ENCODE measurements around the gene ITGB1.
"Not testable (repeated sequence)": the region's sequence is repeated elsewhere in the genome, so short reads cannot be mapped to it uniquely, and the experiment has no call there.

Gene ITGB1

DNA sequence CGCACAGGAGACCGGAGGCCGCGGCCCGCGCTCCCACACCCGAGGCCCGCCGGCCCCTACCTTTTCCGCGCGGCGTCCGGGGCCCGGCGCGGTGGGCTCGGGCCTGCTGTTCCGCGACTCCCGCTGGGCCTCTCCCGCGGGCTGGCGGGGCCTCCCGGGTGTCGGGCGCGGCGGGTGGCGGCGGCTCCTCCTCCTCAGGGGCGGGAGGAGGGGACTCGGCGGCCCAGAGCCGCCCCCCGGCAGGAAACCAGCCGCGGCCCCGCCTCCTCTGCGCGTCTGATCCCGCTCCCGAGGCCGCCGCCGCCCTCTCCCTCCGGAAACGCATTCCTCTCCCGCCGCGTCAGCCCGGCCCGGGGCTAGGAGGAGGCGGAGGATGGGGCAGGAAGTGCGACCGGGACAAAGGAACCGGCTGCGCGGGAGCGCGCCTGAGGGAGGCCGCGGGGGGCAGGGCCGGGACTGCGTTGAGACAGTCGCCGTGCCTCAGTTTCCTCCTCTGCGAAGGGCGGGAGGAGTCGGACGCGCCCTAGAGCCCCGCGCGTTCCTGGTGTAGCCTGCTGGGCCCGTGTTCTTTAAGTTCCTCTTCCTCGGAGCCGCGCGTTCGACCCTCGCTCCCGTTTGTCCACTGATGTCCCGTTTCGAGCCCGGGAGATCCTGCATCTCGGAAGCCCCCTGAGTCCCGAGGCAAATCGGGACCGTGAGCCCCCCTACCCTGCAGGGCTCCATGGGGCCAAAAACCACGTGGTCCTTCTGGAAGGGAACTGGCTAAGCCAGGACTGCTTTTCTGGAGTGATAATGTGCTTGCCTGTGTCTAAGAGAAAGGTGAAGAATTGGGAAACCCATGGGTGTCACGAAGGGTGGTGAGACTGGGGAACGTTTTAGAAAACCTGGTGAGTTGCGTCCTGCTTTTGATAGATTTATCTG, at the start of gene ITGB1:
Gene ITGB1 (minus strand): TSS at position 146 of the 921 bp plus-strand sequence. CDS start 22,672 bp downstream, outside the sequence.
- DNase-seq (ENCODE audit: low read depth), result peak; percentile 76
- H3K4me3 ChIP-seq (ENCODE audit: low read length), result peak within 1 kb of the TSS; percentile 82
- TF ChIP-seq, protein P1, sequence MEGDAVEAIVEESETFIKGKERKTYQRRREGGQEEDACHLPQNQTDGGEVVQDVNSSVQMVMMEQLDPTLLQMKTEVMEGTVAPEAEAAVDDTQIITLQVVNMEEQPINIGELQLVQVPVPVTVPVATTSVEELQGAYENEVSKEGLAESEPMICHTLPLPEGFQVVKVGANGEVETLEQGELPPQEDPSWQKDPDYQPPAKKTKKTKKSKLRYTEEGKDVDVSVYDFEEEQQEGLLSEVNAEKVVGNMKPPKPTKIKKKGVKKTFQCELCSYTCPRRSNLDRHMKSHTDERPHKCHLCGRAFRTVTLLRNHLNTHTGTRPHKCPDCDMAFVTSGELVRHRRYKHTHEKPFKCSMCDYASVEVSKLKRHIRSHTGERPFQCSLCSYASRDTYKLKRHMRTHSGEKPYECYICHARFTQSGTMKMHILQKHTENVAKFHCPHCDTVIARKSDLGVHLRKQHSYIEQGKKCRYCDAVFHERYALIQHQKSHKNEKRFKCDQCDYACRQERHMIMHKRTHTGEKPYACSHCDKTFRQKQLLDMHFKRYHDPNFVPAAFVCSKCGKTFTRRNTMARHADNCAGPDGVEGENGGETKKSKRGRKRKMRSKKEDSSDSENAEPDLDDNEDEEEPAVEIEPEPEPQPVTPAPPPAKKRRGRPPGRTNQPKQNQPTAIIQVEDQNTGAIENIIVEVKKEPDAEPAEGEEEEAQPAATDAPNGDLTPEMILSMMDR (conservative IDR thresholded peaks at IDR 0.05; ENCODE audit: low read depth, low read length), result no peak

DNA sequence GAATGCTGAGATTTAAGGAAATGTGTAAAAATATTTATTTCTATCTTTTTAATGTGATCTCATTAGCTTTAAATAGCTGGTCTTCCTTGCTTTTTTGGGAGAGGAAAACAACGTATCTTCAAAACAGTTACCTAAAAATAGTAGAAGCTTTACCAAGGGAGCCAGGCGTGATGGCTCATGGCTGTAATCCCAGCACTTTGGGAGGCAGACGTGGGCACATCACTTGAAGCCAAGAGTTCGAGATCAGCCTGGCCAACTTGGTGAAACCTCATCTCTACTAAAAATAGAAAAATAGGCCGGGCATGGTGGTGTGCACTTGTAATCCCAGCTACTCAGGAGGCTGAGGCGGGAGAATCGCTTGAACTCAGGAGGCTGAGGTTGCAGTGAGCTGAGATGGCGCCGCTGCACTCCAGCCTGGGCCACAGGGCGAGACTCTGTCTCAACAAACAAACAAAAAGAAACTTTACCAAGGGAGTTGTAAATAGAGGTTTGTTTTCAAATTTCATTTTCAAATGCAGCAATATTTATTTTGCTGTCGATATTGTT, 48.4 kb upstream of the ITGB1 start:
- H3K4me3 ChIP-seq (ENCODE audit: low read length), result no peak overlapping the region
- TF ChIP-seq, protein P1 (conservative IDR thresholded peaks at IDR 0.05; ENCODE audit: low read depth, low read length), result no peak
- DNase-seq (ENCODE audit: low read depth), result no peak

DNA sequence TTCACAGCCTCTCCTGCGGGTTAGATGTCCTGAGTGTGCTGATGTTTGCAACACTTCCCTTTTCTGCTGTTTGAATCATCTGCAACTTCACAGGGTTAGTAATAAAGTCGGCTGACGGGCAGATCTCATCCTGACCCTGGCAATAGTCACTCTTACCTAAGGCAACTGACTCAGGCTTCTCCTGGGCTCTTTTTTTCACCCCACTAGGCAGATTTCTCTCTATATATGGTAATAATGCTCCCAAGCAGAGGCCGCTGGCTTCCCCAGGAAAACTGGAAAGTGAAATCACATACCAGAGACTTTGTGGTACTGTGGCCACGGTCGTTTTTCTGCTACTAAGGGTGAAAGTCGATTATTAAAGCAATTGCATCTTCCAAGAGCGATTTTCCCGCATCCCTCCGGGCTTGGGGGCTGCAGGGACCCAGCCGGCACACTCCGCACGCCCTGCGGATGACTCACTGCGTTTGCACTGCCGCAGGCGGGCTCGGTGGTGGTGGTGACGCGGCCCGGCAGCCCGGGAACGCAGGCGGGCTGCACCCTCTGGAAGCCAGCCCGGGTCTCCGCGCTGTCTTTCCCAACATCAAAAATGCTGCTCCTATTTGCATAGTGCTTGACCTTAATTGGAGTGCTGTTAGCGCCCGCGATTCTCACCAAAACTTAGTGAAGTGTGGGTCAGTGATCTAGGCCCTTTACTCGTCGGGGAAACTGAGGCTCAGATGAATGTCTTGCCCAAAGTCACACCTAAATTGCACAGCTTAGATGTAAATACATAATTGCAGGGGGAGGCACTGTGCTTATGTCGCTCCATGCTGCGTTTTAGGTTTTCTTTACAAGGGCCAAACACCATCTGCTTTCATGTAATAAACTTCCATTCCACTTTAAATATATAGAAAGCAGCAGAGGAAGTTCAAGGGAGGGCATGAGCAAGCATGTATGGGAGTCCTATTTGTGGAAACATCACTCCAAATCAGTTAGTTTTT, 47.6 kb upstream of the ITGB1 start:
- peak overlapping the region; percentile 48 for H3K4me3 ChIP-seq (ENCODE audit: low read length)
- peak; percentile 71 for DNase-seq (ENCODE audit: low read depth)
- TF ChIP-seq, protein P1 (conservative IDR thresholded peaks at IDR 0.05; ENCODE audit: low read depth, low read length), result no peak

DNA sequence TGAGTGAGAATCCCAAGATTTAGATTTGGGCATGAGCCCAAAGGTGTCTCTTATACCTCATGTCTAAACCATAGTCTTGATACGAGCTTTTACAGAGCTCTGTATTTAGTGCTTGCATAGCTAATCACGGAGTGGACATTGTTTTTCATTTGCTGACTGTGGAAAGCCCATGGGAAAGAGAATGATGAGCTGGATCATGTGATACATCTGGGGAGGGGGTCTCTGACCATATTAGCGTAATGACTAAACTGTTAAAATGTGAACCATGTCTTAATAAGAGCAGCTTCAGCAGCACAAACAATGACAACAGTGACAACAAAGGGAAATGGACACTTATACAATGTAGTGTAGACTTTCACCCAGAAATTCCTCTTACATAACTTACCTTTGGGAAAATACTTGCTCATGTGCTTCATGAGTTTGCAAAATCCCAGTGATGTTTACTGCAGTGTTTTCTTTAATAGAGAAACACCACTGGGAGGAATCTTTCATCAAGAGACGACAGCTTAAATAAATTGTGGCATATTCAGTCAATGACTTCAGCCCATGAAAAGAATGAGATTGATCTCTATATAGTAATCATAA, 44.0 kb upstream of the ITGB1 start:
- TF ChIP-seq, protein P1 (conservative IDR thresholded peaks at IDR 0.05; ENCODE audit: low read depth, low read length), result no peak
- no peak overlapping the region for H3K4me3 ChIP-seq (ENCODE audit: low read length)
- DNase-seq (ENCODE audit: low read depth), result no peak

DNA sequence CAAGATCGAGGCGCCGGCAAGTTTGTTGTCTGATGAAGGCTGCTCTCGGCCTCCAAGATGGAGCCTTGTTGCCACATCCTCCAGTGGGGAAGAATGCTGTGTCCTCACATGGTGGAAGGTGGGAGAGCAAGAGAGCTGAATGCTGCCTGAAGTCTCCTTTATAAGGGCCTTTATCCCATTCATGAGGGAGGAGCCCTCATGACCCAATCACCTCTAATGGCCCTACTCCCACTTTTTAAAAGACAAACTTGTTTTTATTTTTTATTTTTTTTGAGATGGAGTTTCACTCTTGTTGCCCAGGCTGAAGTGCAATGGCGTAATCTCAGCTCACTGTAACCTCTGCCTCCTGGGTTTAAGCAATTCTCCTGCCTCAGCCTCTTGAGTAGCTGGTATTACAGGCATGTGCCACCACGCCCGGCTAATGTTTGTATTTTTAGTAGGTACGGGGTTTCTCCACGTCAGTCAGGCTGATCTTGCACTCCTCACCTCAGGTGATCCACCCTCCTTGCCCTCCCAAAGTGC, 40.1 kb upstream of the ITGB1 start:
- DNase-seq (ENCODE audit: low read depth); H3K4me3 ChIP-seq (ENCODE audit: low read length): not testable (repeated sequence)

DNA sequence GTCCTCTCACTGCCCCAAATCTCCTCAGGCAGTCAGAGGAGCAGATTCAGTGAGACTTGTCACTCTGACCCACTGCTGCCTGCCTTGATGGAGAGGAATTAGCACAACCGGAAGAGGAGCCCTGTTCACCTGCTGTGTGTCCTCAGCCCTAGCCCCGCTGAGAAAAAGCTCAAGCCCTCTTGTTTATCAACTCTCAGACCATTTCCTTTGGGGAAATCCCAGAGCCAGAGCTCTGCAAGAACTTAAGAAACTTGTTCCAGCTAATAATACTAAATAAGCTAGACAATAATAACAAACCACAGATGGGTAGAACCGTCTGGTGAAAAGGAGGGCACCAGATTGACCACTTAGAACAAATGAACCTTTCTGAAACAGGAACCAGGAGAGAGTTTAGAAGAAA, 37.7 kb upstream of the ITGB1 start:
- TF ChIP-seq, protein P1 (conservative IDR thresholded peaks at IDR 0.05; ENCODE audit: low read depth, low read length), result no peak
- DNase-seq (ENCODE audit: low read depth), result no peak
- no peak overlapping the region for H3K4me3 ChIP-seq (ENCODE audit: low read length)

Data from retinal pigment epithelial cell (primary cell).